ENCODE measurements around the gene TWSG1. TPM values are rescaled to one million over a fixed set of nuclear protein-coding genes. Genes with fewer than 3 reads are reported as not detected.

TWSG1 gene
- total RNA-seq, 4 donors from 2014 or later: 10.7 to 45.2 (median 22.6) TPM

GRCh38 chr18:9403795-9404564 lies 69.4 kb downstream of the TWSG1 start:
- TF ChIP-seq CTCF (IDR thresholded peaks at IDR 0.05) (no peak), POLR2A (IDR thresholded peaks at IDR 0.05) (no peak)
- Histone ChIP-seq H3K4me1 (peaks cover 0 to 37% (median 9%) of the 10 kb centered on the region in 3 donors), H3K27ac (peak overlapping the region in 3 of 4 donors; percentile 30 to 69 (median 55)), H3K36me3 (peaks cover 0 to 8% (median 0%) of the 10 kb centered on the region in 3 donors), H3K9me3 (no peaks in the 10 kb centered on the region), H3K27me3 (no peaks in the 10 kb centered on the region), H3K4me3 (peak overlapping the region in 1 of 4 donors; percentile 37)
- no peak for DNase-seq
- intact Hi-C loops (cut with DNase I): no loop called here
- 88 to 92% methylated on average over 17 to 24 of the region's 24 CpGs for WGBS, 2 donors

- no peaks in the 10 kb centered on the region for H3K27me3 ChIP-seq
- peaks cover 0 to 8% (median 0%) of the 10 kb centered on the region in 3 donors for H3K36me3 ChIP-seq
- H3K9me3 ChIP-seq: no peaks in the 10 kb centered on the region
- peak overlapping the region in 1 of 4 donors; percentile 37 for H3K4me3 ChIP-seq
- TF ChIP-seq CTCF (IDR thresholded peaks at IDR 0.05): no peak
- TF ChIP-seq POLR2A (IDR thresholded peaks at IDR 0.05): no peak
- intact Hi-C loops (cut with DNase I): no loop called here
- WGBS, 2 donors: 87 to 93% methylated on average over 9 to 10 of the region's 19 CpGs
- no peak for DNase-seq
- peak overlapping the region in 3 of 4 donors; percentile 24 to 50 (median 47) for H3K27ac ChIP-seq
- H3K4me1 ChIP-seq: peaks cover 0 to 34% (median 9%) of the 10 kb centered on the region in 3 donors
Measured at GRCh38 chr18:9404565-9405060, 70.0 kb downstream of the TWSG1 start.

- no peak for DNase-seq
Measured at GRCh38 chr18:9405130-9405529, 70.6 kb downstream of the TWSG1 start.

GRCh38 chr18:9405977-9406376 lies 71.4 kb downstream of the TWSG1 start:
- intact Hi-C loops (cut with DNase I): no loop called here
- Histone ChIP-seq H3K27ac (no peak overlapping the region), H3K36me3 (peaks cover 0 to 8% (median 0%) of the 10 kb centered on the region in 3 donors), H3K4me3 (no peak overlapping the region), H3K4me1 (peaks cover 0 to 20% (median 4%) of the 10 kb centered on the region in 3 donors), H3K9me3 (no peaks in the 10 kb centered on the region), H3K27me3 (no peaks in the 10 kb centered on the region)
- 98 to 99% methylated on average over 6 of the region's 6 CpGs for WGBS, 2 donors
- DNase-seq: no peak
- TF ChIP-seq POLR2A (IDR thresholded peaks at IDR 0.05) (no peak), CTCF (IDR thresholded peaks at IDR 0.05) (no peak)

More at GRCh38 chr18:9405130-9405529, 70.6 kb downstream of the TWSG1 start:
- H3K36me3 ChIP-seq: peaks cover 0 to 8% (median 0%) of the 10 kb centered on the region in 3 donors
- H3K27me3 ChIP-seq: no peaks in the 10 kb centered on the region
- peak overlapping the region in 3 of 4 donors; percentile 24 to 50 (median 47) for H3K27ac ChIP-seq
- H3K4me1 ChIP-seq: peaks cover 0 to 29% (median 7%) of the 10 kb centered on the region in 3 donors
- TF ChIP-seq POLR2A (IDR thresholded peaks at IDR 0.05) (no peak), CTCF (IDR thresholded peaks at IDR 0.05) (no peak)
- peak overlapping the region in 1 of 4 donors; percentile 37 for H3K4me3 ChIP-seq
- intact Hi-C loops (cut with DNase I): no loop called here
- WGBS, 2 donors: 66 to 81% methylated on average over 3 to 6 of the region's 7 CpGs
- H3K9me3 ChIP-seq: no peaks in the 10 kb centered on the region

GRCh38 chr18:9410515-9410914 lies 75.9 kb downstream of the TWSG1 start:
- TF ChIP-seq CTCF (IDR thresholded peaks at IDR 0.05) (no peak), POLR2A (IDR thresholded peaks at IDR 0.05) (no peak)
- no peaks in the 10 kb centered on the region for H3K36me3 ChIP-seq
- peaks cover 0 to 15% (median 0%) of the 10 kb centered on the region in 3 donors for H3K4me1 ChIP-seq
- H3K9me3 ChIP-seq: no peaks in the 10 kb centered on the region
- no peak overlapping the region for H3K4me3 ChIP-seq
- no peak for DNase-seq
- intact Hi-C loops (cut with DNase I): no loop called here
- H3K27me3 ChIP-seq: no peaks in the 10 kb centered on the region
- no peak overlapping the region for H3K27ac ChIP-seq
- WGBS, 2 donors: 20 to 71% methylated on average over 1 of the region's 1 CpG

Measured in esophagus squamous epithelium (tissue), 5 donors.